Prostate gland (tissue), 2 donors: ENCODE data around the gene TCAP. TPM values are rescaled to one million over a fixed set of nuclear protein-coding genes. Genes with fewer than 3 reads are reported as not detected.

ENCODE experiments used
- DNase-seq: peaks from one replicate; pipeline ENCODE4 v3.0.0-alpha.2; 2019; ENCODE audit warnings: low spot score
- H3K27ac ChIP-seq, 2 donors: fragments of 200-600 bp; sonication (generic); 2 replicates each; pipeline ENCODE4 v1.5.1; 2017 to 2019
- H3K27me3 ChIP-seq: fragments of 200-600 bp; sonication (generic); replicated peaks from 2 replicates; pipeline ENCODE4 v1.5.1; 2019; ENCODE audit not compliant: insufficient read depth
- H3K36me3 ChIP-seq, 2 donors: fragments of 200-600 bp; sonication (generic); 1 replicate in 1 of 2; 2 replicates in 1 of 2; pipeline versions ENCODE4 v1.5.1 to v1.8.1; 2017 to 2019
- H3K4me1 ChIP-seq: fragments of 200-600 bp; sonication (generic); replicated peaks from 2 replicates; pipeline ENCODE4 v1.5.1; 2019
- H3K4me3 ChIP-seq, 2 donors: fragments of 200-600 bp; sonication (generic); 2 replicates each; pipeline ENCODE4 v1.5.1; 2017 to 2019
- H3K9me3 ChIP-seq: fragments of 200-600 bp; sonication (generic); 2 replicates; pipeline ENCODE4 v1.5.1; 2017
- POLR2A ChIP-seq: fragments of 450-650 bp; IDR thresholded peaks from one replicate; pipeline ENCODE4 v1.6.1; 2016; ENCODE audit warnings: antibody characterized with exemption, mild to moderate bottlenecking
- POLR2AphosphoS5 ChIP-seq: sonication (generic); formaldehyde crosslinking; IDR thresholded peaks from one replicate; pipeline ENCODE4 v1.6.1; 2017; ENCODE audit warnings: antibody characterized with exemption
- WGBS: methylation state at CpG from one replicate; pipeline ENCODE4 v1.1.5; 2018; 5-methylcytosine and 5-hydroxymethylcytosine counted together
- intact Hi-C: fragments of 100-400 bp; cut with DNase I; formaldehyde crosslinking; loops from one replicate; pipeline ENCODE4 v1.14.2; 2022
- total RNA-seq, 2 donors: library from RNA; depleted of rRNA; stranded (reverse); fragments of >200 nt; gene quantifications; one replicate each; pipeline ENCODE4 v1.1.0, GENCODE V29; 2016
- TF ChIP-seq, protein P1 (sequence below), 4 experiments: fragments of 200-600 bp in 2 of 4; fragments of 450-650 bp in 2 of 4; sonication (generic) in 2 of 4; IDR thresholded peaks; 1 replicate in 3 of 4; 2 replicates in 1 of 4; pipeline ENCODE4 v1.5.1; 2016 to 2019; ENCODE audit warnings: antibody characterized with exemption in 4 of 4, mild to moderate bottlenecking in 2 of 4, moderate library complexity in 2 of 4

TCAP gene
- total RNA-seq, 2 donors from 2014 or later: 4.3 to 44.3 TPM

DNA sequence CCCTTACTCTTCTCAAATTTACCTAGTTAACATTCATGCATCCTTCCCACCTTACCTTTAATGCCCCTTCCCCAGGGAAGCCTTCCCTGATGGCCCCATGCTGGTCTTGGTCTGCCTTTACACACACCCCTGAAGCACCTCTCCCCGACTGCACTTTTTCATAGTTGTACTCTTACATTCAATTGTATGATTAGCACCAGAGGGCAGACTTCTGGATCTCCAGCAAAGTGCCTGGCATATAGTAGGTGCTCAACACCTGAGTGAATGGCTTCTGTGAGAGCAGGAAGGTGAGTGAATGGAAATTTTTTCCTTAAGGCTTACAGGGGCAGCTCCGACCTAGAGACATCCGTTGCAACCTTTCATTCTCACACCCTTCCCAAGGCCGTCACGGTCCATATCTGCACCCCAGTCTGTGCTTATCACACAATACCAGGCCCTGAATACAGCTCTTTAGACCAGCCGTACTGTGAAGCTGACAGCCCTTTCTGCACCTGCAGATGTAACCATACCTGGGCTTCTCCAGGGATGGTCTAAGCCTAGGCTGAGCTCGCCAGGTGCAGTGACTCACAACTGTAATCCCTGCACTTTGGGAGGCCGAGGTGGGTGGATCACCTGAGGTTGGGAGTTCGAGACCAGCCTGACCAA is 18.3 kb downstream of the TCAP start:
- 91% methylated on average over 9 of the region's 9 CpGs for WGBS
- peaks cover 3% of the 10 kb centered on the region for H3K4me1 ChIP-seq
- H3K4me3 ChIP-seq: no peak overlapping the region
- no peaks in the 10 kb centered on the region for H3K27me3 ChIP-seq
- no peaks in the 10 kb centered on the region for H3K36me3 ChIP-seq
- DNase-seq: no peak
- intact Hi-C loops: no loop called here
- no peaks in the 10 kb centered on the region for H3K9me3 ChIP-seq
- no peak overlapping the region for H3K27ac ChIP-seq
- TF ChIP-seq, protein P1, sequence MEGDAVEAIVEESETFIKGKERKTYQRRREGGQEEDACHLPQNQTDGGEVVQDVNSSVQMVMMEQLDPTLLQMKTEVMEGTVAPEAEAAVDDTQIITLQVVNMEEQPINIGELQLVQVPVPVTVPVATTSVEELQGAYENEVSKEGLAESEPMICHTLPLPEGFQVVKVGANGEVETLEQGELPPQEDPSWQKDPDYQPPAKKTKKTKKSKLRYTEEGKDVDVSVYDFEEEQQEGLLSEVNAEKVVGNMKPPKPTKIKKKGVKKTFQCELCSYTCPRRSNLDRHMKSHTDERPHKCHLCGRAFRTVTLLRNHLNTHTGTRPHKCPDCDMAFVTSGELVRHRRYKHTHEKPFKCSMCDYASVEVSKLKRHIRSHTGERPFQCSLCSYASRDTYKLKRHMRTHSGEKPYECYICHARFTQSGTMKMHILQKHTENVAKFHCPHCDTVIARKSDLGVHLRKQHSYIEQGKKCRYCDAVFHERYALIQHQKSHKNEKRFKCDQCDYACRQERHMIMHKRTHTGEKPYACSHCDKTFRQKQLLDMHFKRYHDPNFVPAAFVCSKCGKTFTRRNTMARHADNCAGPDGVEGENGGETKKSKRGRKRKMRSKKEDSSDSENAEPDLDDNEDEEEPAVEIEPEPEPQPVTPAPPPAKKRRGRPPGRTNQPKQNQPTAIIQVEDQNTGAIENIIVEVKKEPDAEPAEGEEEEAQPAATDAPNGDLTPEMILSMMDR (IDR thresholded peaks at IDR 0.05): no peak
- TF ChIP-seq POLR2AphosphoS5: no peak
- TF ChIP-seq POLR2A: no peak

DNA sequence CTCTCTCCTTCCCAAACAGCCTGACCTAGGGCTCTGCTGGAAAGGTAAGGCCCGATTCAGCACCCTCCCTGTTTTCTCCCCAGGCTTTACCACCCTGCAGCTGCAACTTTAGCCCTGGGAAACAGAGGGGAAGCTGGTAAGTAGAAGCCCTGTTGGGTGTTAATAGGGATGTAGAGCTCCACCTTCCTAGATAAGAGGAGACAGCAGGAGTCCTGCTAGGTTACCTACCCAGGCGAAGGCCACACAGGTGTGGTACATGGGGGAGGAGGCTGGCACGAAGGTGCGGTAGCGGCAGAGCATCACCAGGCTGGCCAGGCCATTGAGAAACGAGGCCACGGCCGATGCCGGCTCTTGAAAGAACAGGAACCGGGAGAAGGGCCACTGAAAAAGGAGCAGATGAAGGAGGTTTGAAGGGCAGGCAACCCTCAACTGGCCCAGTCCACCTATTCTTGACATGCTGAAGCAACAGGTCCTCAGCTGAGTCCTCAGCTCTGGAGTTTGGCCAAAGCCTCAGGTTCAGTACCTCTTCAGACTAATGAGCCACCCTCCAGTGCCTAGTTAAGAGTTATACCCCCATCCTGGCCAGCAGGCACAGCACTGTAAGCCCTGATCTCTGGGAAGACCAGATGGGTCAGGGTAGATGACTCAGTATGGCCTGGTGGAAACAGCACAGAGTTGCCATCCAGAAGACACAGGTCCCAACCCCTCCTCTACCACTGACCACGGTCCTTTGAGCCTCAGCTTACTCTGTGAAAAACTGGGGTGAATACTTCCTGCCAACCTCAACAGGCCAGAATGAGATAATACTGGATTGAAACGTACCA is 19.4 kb downstream of the TCAP start:
- WGBS: 93% methylated on average over 12 of the region's 12 CpGs
- Histone ChIP-seq H3K27ac (no peak overlapping the region), H3K4me3 (no peak overlapping the region), H3K4me1 (peaks cover 7% of the 10 kb centered on the region), H3K27me3 (no peaks in the 10 kb centered on the region), H3K9me3 (no peaks in the 10 kb centered on the region), H3K36me3 (no peaks in the 10 kb centered on the region)
- TF ChIP-seq, protein P1 (IDR thresholded peaks at IDR 0.05): no peak
- TF ChIP-seq POLR2AphosphoS5: no peak
- TF ChIP-seq POLR2A: no peak
- no peak for DNase-seq
- intact Hi-C loops: no loop called here

DNA sequence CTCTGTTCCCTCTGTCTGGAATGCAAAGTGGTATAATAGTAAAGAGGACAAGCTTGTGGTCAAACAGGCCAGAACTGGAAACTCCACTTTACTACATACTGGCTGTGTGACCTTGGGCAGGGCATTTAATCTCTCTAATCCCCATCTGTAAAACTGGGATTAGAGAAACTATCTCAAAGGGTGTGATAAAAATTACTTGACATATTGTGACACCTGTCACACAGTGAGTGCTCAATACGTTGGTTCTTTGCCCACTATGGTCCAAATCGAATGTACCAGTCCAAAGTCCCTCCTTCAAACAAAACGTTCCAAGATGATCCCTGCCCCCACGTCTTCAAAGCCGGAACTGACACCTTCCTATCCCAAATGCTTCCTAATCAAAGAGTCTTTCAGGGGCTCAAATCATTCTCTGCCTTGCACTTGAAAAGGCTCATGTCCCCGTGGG is 22.0 kb downstream of the TCAP start:
- Histone ChIP-seq H3K27ac (peak overlapping the region; percentile 87 to 93), H3K4me3 (peak overlapping the region; percentile 62 to 72), H3K4me1 (peaks cover 7% of the 10 kb centered on the region), H3K9me3 (no peaks in the 10 kb centered on the region), H3K36me3 (no peaks in the 10 kb centered on the region), H3K27me3 (no peaks in the 10 kb centered on the region)
- intact Hi-C loops: no loop called here
- 59% methylated on average over 6 of the region's 6 CpGs for WGBS
- no peak for DNase-seq
- no peak for TF ChIP-seq POLR2AphosphoS5
- TF ChIP-seq POLR2A: no peak
- TF ChIP-seq, protein P1 (IDR thresholded peaks at IDR 0.05): no peak

DNA sequence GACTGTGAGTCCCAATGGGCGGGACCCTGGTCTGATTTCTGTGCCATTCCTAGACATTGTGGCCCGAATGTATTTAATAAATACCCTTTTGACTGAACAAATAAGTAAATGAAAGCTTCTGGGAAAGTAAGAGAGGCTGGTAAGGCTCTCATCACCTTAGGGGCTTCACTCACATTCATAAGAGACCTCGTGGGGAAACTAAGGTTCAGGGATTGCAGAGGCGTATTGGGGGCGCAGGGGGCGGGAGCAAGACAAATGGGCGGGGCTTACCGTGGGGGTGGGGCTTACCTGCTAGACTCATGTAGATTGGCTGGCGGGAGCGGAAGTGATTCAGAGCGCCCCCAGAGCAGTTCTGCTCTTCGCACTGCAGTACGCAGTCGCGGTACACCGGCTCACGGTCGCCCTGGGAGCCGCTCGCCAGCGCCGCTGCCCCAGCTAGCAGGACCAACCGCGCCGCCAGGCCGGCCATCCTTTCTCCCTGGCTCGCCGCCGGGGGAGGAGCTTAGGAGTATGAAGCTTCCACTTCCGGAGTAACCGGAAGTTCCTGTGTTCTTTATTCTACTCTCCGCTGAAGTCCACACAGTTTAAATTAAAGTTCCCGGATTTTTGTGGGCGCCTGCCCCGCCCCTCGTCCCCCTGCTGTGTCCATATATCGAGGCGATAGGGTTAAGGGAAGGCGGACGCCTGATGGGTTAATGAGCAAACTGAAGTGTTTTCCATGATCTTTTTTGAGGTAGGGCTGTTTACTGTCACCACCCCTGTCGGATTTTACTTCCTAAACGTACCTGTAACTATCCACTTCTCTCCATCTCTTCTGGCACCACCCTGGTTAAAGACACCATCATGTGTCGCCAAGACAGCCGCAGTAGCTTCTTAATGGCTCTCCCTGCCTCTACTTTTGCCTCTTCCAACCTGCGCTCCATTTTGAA is 22.7 kb downstream of the TCAP start, which contains the start of gene PGAP3:
Gene PGAP3 (minus strand): TSS at position 512 of the 929 bp plus-strand sequence. CDS start 43 bp downstream, at position 469.
- Histone ChIP-seq H3K9me3 (no peaks in the 10 kb centered on the region), H3K27me3 (no peaks in the 10 kb centered on the region), H3K4me3 (peak within 1 kb of the TSS; percentile 62 to 72), H3K27ac (peak within 1 kb of the TSS; percentile 87 to 93), H3K36me3 (no peaks in the 10 kb centered on the region), H3K4me1 (peaks cover 7% of the 10 kb centered on the region)
- 2% methylated on average over 45 of the region's 45 CpGs for WGBS
- intact Hi-C loops: no loop called here
- peak; percentile 77 for DNase-seq
- TF ChIP-seq POLR2A (peak; percentile 54), POLR2AphosphoS5 (peak; percentile 92)
- TF ChIP-seq, protein P1 (IDR thresholded peaks at IDR 0.05): peak in 1 of 4 experiments; percentile 1
